GM23338 (cell line): ENCODE measurements around the gene KCNJ6. TPM values are rescaled to one million over a fixed set of nuclear protein-coding genes. Genes with fewer than 3 reads are reported as not detected.
A peak's percentile ranks its signal among the peaks of the same experiment; 100 is the strongest.

Experiments used
- ATAC-seq: fragments of 200-7000 bp; cut with Tn5 transposase; 3 replicates; pipeline ENCODE4 v1.9.1; 2020
- DNase-seq: peaks from one replicate; pipeline ENCODE4 v3.0.0-alpha.2; 2015; ENCODE audit warnings: low spot score
- H2AFZ ChIP-seq: fragments of 200-600 bp; sonication (generic); 2 replicates; pipeline ENCODE4 v1.8.0; 2016; ENCODE audit warnings: antibody characterized with exemption, mild to moderate bottlenecking, moderate library complexity
- H3F3A ChIP-seq: fragments of 200-600 bp; sonication (generic); replicated peaks from 2 replicates; pipeline ENCODE4 v1.8.0; 2017; ENCODE audit warnings: antibody characterized with exemption, mixed run types, low read depth
- H3K27ac ChIP-seq: fragments of 200-600 bp; sonication (generic); 2 replicates; pipeline ENCODE4 v1.6.1; 2016; ENCODE audit warnings: low read depth
- H3K27me3 ChIP-seq: fragments of 200-600 bp; sonication (generic); 2 replicates; pipeline ENCODE4 v1.8.0; 2016; ENCODE audit warnings: mild to moderate bottlenecking, mixed run types, moderate library complexity; ENCODE audit not compliant: insufficient read depth
- H3K36me3 ChIP-seq: fragments of 200-600 bp; sonication (generic); 2 replicates; pipeline ENCODE4 v1.8.0; 2016; ENCODE audit warnings: mild to moderate bottlenecking; ENCODE audit not compliant: insufficient read depth
- H3K4me1 ChIP-seq: fragments of 200-600 bp; sonication (generic); 2 replicates; pipeline ENCODE4 v1.8.0; 2016; ENCODE audit warnings: mild to moderate bottlenecking, moderate library complexity; ENCODE audit not compliant: insufficient read depth
- H3K4me2 ChIP-seq: fragments of 200-600 bp; sonication (generic); 2 replicates; pipeline ENCODE4 v1.7.1; 2017; ENCODE audit warnings: mixed run types
- H3K4me3 ChIP-seq: fragments of 200-600 bp; sonication (generic); 2 replicates; pipeline ENCODE4 v1.6.1; 2016; ENCODE audit warnings: mixed run types
- H3K79me2 ChIP-seq: fragments of 200-600 bp; sonication (generic); replicated peaks from 2 replicates; pipeline ENCODE4 v1.8.0; 2017; ENCODE audit warnings: mild to moderate bottlenecking; ENCODE audit not compliant: insufficient read depth
- H3K9me2 ChIP-seq: fragments of 200-600 bp; sonication (generic); 2 replicates; pipeline ENCODE4 v1.8.0; 2017; ENCODE audit not compliant: insufficient read depth
- H4K20me1 ChIP-seq: fragments of 200-600 bp; sonication (generic); replicated peaks from 2 replicates; pipeline ENCODE4 v1.8.0; 2017; ENCODE audit warnings: mild to moderate bottlenecking; ENCODE audit not compliant: insufficient read depth
- H3K27ac Mint-ChIP-seq: 2 replicates; pipeline ENCODE4 v1.8.0; 2020; ENCODE audit warnings: inconsistent platforms, mild to moderate bottlenecking, moderate library complexity, mixed read lengths
- H3K27me3 Mint-ChIP-seq: 3 replicates; pipeline ENCODE4 v1.8.0; 2022; ENCODE audit warnings: low read depth, mild to moderate bottlenecking, moderate library complexity, mixed read lengths, inconsistent platforms; ENCODE audit not compliant: insufficient read depth, poor library complexity
- H3K36me3 Mint-ChIP-seq: 3 replicates; pipeline ENCODE4 v1.8.0; 2021; ENCODE audit warnings: low read depth, mild to moderate bottlenecking, inconsistent platforms, moderate library complexity, mixed read lengths
- H3K4me1 Mint-ChIP-seq: 3 replicates; pipeline ENCODE4 v1.8.0; 2020; ENCODE audit warnings: mild to moderate bottlenecking, inconsistent platforms, mixed read lengths
- H3K4me3 Mint-ChIP-seq: 3 replicates; pipeline ENCODE4 v1.8.0; 2021; ENCODE audit warnings: moderate library complexity, mild to moderate bottlenecking, inconsistent platforms, mixed read lengths
- H3K9me3 Mint-ChIP-seq: 3 replicates; pipeline ENCODE4 v1.8.0; 2020; ENCODE audit warnings: moderate library complexity, mild to moderate bottlenecking, inconsistent platforms, mixed read lengths
- CREB1 ChIP-seq: fragments of 250-450 bp; sonication (Bioruptor Pico); IDR thresholded peaks from 2 replicates; pipeline ENCODE4 v1.5.0; 2020; ENCODE audit warnings: low read depth, mild to moderate bottlenecking, moderate library complexity
- CTCF ChIP-seq, 2 experiments: fragments of 200-600 bp in 1 of 2; sonication (generic) in 1 of 2; conservative IDR thresholded peaks; 2 replicates each; pipeline versions ENCODE4 v1.5.1 to v1.6.1; 2016 to 2017; ENCODE audit warnings: antibody characterized with exemption in 2 of 2, low read depth in 2 of 2, mild to moderate bottlenecking in 2 of 2, moderate library complexity in 1 of 2
- EZH2 ChIP-seq: fragments of 200-600 bp; sonication (generic); IDR thresholded peaks from one replicate; pipeline ENCODE4 v1.8.0; 2017; ENCODE audit warnings: antibody characterized with exemption, mild to moderate bottlenecking, low read depth; ENCODE audit not compliant: unreplicated experiment
- EZH2phosphoT487 ChIP-seq: fragments of 200-600 bp; sonication (generic); IDR thresholded peaks from one replicate; pipeline ENCODE4 v1.8.1; 2018; ENCODE audit warnings: antibody characterized with exemption; ENCODE audit not compliant: unreplicated experiment
- NANOG ChIP-seq: IDR thresholded peaks from 2 replicates; pipeline ENCODE4 v1.6.1; 2016; ENCODE audit warnings: antibody characterized with exemption, borderline replicate concordance
- POLR2AphosphoS5 ChIP-seq: IDR thresholded peaks from 2 replicates; pipeline ENCODE4 v1.6.1; 2016; ENCODE audit warnings: antibody characterized with exemption, low read depth
- STAT1 ChIP-seq: IDR thresholded peaks from one replicate; pipeline ENCODE4 v1.6.1; 2016; ENCODE audit warnings: antibody characterized with exemption; ENCODE audit not compliant: unreplicated experiment
- ZNF114 ChIP-seq: fragments of 250-450 bp; sonication (Bioruptor Pico); IDR thresholded peaks from 2 replicates; pipeline ENCODE4 v1.5.0; 2020; ENCODE audit warnings: mild to moderate bottlenecking, moderate library complexity
- ZNF331 ChIP-seq: fragments of 250-450 bp; sonication (Bioruptor Pico); IDR thresholded peaks from 2 replicates; pipeline ENCODE4 v1.5.0; 2020; ENCODE audit warnings: low read depth, mild to moderate bottlenecking, moderate library complexity
- polyA plus RNA-seq: library from polyadenylated mRNA; unstranded; fragments of >200 nt; fragmentation: Nextera tagmentation; extraction: Ambion mirVana; gene quantifications from 2 replicates; pipeline ENCODE4 v1.2.1, GENCODE V29; 2016
- total RNA-seq: library from RNA; depleted of rRNA; stranded (reverse); fragments of >200 nt; shearing (Covaris generic); gene quantifications from 2 replicates; pipeline ENCODE4 v1.2.3, GENCODE V29; 2014
- TF ChIP-seq, protein P1 (sequence below): fragments of 250-450 bp; sonication (Bioruptor Pico); IDR thresholded peaks from 2 replicates; pipeline ENCODE4 v1.5.0; 2020; ENCODE audit warnings: mild to moderate bottlenecking, moderate library complexity
- TF ChIP-seq, protein P2 (sequence below): IDR thresholded peaks from one replicate; pipeline ENCODE4 v1.6.1; 2018; ENCODE audit warnings: antibody characterized with exemption; ENCODE audit not compliant: unreplicated experiment

KCNJ6 gene
- total and polyA plus RNA-seq, 2 experiments from 2014 or later, result 0.48 to 0.52 TPM

DNA sequence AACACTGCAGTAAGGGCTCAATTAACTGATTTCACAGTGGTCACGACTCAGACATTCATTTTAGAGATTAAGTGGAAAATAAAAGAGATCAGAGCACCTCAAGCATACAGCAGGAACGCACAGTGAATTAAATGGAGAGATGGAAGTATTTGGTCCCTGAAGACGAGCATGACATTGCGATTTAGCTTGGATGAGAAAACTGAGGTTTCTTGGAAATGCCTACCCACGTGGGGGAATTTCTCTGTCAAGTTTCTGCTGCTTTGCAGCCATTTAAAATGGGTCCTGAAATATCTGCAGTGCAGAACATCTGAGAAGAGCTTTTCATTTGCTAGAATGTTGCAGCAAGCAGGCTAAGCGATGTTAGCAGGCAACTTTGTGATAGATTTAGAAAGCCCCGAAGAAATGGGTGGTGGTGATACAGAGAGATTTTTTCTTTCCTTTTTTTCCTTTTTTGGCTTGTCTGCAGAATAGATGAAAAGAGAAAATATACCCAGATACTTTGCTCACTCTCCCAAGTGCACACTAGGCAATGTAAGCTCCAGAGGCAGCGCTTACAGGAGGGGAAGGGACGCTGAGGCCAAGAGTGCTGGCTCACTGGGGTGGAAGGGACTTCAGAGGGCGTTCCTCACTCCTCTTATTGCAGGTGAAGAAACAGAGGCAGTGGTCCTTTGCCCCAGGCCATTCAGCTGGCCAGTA is 258.0 kb downstream of the KCNJ6 start:
- no peak for ATAC-seq
- H3K36me3 Mint-ChIP-seq, result no peaks in the 10 kb centered on the region; the same call in 2 of the 3 replicates

More for the DNA sequence above, 258.0 kb downstream of the KCNJ6 start:
- no peak for TF ChIP-seq STAT1
- no peak for TF ChIP-seq ZNF114 (CRISPR knock-in tag)
- TF ChIP-seq, protein P1, sequence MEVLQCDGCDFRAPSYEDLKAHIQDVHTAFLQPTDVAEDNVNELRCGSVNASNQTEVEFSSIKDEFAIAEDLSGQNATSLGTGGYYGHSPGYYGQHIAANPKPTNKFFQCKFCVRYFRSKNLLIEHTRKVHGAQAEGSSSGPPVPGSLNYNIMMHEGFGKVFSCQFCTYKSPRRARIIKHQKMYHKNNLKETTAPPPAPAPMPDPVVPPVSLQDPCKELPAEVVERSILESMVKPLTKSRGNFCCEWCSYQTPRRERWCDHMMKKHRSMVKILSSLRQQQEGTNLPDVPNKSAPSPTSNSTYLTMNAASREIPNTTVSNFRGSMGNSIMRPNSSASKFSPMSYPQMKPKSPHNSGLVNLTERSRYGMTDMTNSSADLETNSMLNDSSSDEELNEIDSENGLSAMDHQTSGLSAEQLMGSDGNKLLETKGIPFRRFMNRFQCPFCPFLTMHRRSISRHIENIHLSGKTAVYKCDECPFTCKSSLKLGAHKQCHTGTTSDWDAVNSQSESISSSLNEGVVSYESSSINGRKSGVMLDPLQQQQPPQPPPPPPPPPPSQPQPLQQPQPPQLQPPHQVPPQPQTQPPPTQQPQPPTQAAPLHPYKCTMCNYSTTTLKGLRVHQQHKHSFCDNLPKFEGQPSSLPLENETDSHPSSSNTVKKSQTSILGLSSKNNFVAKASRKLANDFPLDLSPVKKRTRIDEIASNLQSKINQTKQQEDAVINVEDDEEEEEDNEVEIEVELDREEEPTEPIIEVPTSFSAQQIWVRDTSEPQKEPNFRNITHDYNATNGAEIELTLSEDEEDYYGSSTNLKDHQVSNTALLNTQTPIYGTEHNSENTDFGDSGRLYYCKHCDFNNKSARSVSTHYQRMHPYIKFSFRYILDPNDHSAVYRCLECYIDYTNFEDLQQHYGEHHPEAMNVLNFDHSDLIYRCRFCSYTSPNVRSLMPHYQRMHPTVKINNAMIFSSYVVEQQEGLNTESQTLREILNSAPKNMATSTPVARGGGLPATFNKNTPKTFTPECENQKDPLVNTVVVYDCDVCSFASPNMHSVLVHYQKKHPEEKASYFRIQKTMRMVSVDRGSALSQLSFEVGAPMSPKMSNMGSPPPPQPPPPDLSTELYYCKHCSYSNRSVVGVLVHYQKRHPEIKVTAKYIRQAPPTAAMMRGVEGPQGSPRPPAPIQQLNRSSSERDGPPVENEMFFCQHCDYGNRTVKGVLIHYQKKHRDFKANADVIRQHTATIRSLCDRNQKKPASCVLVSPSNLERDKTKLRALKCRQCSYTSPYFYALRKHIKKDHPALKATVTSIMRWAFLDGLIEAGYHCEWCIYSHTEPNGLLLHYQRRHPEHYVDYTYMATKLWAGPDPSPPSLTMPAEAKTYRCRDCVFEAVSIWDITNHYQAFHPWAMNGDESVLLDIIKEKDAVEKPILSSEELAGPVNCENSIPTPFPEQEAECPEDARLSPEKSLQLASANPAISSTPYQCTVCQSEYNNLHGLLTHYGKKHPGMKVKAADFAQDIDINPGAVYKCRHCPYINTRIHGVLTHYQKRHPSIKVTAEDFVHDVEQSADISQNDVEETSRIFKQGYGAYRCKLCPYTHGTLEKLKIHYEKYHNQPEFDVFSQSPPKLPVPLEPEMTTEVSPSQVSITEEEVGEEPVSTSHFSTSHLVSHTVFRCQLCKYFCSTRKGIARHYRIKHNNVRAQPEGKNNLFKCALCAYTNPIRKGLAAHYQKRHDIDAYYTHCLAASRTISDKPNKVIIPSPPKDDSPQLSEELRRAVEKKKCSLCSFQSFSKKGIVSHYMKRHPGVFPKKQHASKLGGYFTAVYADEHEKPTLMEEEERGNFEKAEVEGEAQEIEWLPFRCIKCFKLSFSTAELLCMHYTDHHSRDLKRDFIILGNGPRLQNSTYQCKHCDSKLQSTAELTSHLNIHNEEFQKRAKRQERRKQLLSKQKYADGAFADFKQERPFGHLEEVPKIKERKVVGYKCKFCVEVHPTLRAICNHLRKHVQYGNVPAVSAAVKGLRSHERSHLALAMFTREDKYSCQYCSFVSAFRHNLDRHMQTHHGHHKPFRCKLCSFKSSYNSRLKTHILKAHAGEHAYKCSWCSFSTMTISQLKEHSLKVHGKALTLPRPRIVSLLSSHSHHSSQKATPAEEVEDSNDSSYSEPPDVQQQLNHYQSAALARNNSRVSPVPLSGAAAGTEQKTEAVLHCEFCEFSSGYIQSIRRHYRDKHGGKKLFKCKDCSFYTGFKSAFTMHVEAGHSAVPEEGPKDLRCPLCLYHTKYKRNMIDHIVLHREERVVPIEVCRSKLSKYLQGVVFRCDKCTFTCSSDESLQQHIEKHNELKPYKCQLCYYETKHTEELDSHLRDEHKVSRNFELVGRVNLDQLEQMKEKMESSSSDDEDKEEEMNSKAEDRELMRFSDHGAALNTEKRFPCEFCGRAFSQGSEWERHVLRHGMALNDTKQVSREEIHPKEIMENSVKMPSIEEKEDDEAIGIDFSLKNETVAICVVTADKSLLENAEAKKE (CRISPR knock-in tag), result no peak
- no peak for TF ChIP-seq EZH2phosphoT487
- TF ChIP-seq ZNF331 (CRISPR knock-in tag), result no peak
- no peak for TF ChIP-seq CREB1 (CRISPR knock-in tag)
- no peak for TF ChIP-seq NANOG
- TF ChIP-seq, protein P2, sequence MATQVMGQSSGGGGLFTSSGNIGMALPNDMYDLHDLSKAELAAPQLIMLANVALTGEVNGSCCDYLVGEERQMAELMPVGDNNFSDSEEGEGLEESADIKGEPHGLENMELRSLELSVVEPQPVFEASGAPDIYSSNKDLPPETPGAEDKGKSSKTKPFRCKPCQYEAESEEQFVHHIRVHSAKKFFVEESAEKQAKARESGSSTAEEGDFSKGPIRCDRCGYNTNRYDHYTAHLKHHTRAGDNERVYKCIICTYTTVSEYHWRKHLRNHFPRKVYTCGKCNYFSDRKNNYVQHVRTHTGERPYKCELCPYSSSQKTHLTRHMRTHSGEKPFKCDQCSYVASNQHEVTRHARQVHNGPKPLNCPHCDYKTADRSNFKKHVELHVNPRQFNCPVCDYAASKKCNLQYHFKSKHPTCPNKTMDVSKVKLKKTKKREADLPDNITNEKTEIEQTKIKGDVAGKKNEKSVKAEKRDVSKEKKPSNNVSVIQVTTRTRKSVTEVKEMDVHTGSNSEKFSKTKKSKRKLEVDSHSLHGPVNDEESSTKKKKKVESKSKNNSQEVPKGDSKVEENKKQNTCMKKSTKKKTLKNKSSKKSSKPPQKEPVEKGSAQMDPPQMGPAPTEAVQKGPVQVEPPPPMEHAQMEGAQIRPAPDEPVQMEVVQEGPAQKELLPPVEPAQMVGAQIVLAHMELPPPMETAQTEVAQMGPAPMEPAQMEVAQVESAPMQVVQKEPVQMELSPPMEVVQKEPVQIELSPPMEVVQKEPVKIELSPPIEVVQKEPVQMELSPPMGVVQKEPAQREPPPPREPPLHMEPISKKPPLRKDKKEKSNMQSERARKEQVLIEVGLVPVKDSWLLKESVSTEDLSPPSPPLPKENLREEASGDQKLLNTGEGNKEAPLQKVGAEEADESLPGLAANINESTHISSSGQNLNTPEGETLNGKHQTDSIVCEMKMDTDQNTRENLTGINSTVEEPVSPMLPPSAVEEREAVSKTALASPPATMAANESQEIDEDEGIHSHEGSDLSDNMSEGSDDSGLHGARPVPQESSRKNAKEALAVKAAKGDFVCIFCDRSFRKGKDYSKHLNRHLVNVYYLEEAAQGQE, result no peak
- TF ChIP-seq EZH2, result no peak
- no peak for TF ChIP-seq CTCF (conservative IDR thresholded peaks at IDR 0.05; ENCODE audit: low read depth in 2 of 2)
- TF ChIP-seq POLR2AphosphoS5, result no peak
- H3K27ac ChIP-seq, result no peak overlapping the region
- H3K4me3 Mint-ChIP-seq, result no peak overlapping the region
- H3K4me3 ChIP-seq, result no peak overlapping the region
- H3K27me3 ChIP-seq, result no peaks in the 10 kb centered on the region
- H3K4me1 Mint-ChIP-seq, result peaks cover 7% of the 10 kb centered on the region; the same call in 1 of the 3 replicates
- peaks cover 17% of the 10 kb centered on the region for H3K9me2 ChIP-seq
- no peaks in the 10 kb centered on the region for H3K79me2 ChIP-seq
- no peaks in the 10 kb centered on the region for H3K4me1 ChIP-seq
- peak overlapping the region; percentile 90 for H2AFZ ChIP-seq
- peaks cover 2% of the 10 kb centered on the region; the same call in 2 of the 3 replicates for H3K9me3 Mint-ChIP-seq
- no peaks in the 10 kb centered on the region for H4K20me1 ChIP-seq
- DNase-seq, result no peak
- no peaks in the 10 kb centered on the region for H3K27me3 Mint-ChIP-seq
- no peak overlapping the region for H3K27ac Mint-ChIP-seq
- no peak overlapping the region for H3K4me2 ChIP-seq
- no peaks in the 10 kb centered on the region for H3F3A ChIP-seq
- no peaks in the 10 kb centered on the region for H3K36me3 ChIP-seq
